Measurements from ENCODE around the gene OR5B12.

OR5B12 gene

GRCh38 chr11:58451585-58451984 lies 9.5 kb upstream of the OR5B12 start:
- no peak overlapping the region for H3K4me3 ChIP-seq (ENCODE audit: low read depth, low read length)
- no peak for TF ChIP-seq CTCF (IDR thresholded peaks at IDR 0.05; ENCODE audit: borderline replicate concordance, insufficient read depth, low read depth, low read length)

- TF ChIP-seq CTCF (IDR thresholded peaks at IDR 0.05; ENCODE audit: borderline replicate concordance, insufficient read depth, low read depth, low read length), result no peak
- no peak overlapping the region for H3K4me3 ChIP-seq (ENCODE audit: low read depth, low read length)
Measured at GRCh38 chr11:58446294-58446693, 4.3 kb upstream of the OR5B12 start.

GRCh38 chr11:58444300-58444699 lies 2.3 kb upstream of the OR5B12 start:
- no peak overlapping the region for H3K4me3 ChIP-seq (ENCODE audit: low read depth, low read length)
- TF ChIP-seq CTCF (IDR thresholded peaks at IDR 0.05; ENCODE audit: borderline replicate concordance, insufficient read depth, low read depth, low read length), result no peak

- H3K4me3 ChIP-seq (ENCODE audit: low read depth, low read length), result no peak overlapping the region
- no peak for TF ChIP-seq CTCF (IDR thresholded peaks at IDR 0.05; ENCODE audit: borderline replicate concordance, insufficient read depth, low read depth, low read length)
Measured at GRCh38 chr11:58438486-58438885, 3.5 kb downstream of the OR5B12 start.

GRCh38 chr11:58434217-58434616 lies 7.8 kb downstream of the OR5B12 start:
- H3K4me3 ChIP-seq (ENCODE audit: low read depth, low read length), result no peak overlapping the region
- no peak for TF ChIP-seq CTCF (IDR thresholded peaks at IDR 0.05; ENCODE audit: borderline replicate concordance, insufficient read depth, low read depth, low read length)

GRCh38 chr11:58433638-58434203 lies 8.3 kb downstream of the OR5B12 start:
- H3K4me3 ChIP-seq (ENCODE audit: low read depth, low read length), result no peak overlapping the region
- no peak for TF ChIP-seq CTCF (IDR thresholded peaks at IDR 0.05; ENCODE audit: borderline replicate concordance, insufficient read depth, low read depth, low read length)

GRCh38 chr11:58429273-58429672 lies 12.8 kb downstream of the OR5B12 start:
- TF ChIP-seq CTCF (IDR thresholded peaks at IDR 0.05; ENCODE audit: borderline replicate concordance, insufficient read depth, low read depth, low read length), result no peak
- H3K4me3 ChIP-seq (ENCODE audit: low read depth, low read length), result no peak overlapping the region

Data from GM12875 (cell line).